Nucleus accumbens (tissue), 56 donors: ENCODE results near the gene C2CD5.
"Not testable (repeated sequence)": the region's sequence is repeated elsewhere in the genome, so short reads cannot be mapped to it uniquely, and the experiment has no call there.

Source experiments
- DNase-seq, 56 donors: peaks; one replicate each; lab custom pipeline; 2025; lab: John Stamatoyannopoulos, UW

Gene C2CD5

GRCh38 chr12:22544038-22544979 is at the start of gene C2CD5:
Gene C2CD5, minus strand, starts transcription at chr12:22544542. Its CDS starts 392 bp downstream, at chr12:22544150.
- DNase-seq = peak; percentile 57 to 99 (median 94)

GRCh38 chr12:22593864-22594263 is 49.5 kb upstream of the C2CD5 start:
- no peak for DNase-seq

GRCh38 chr12:22588817-22589216 is 44.5 kb upstream of the C2CD5 start:
- no peak for DNase-seq

GRCh38 chr12:22578328-22578727 is 34.0 kb upstream of the C2CD5 start:
- DNase-seq = no peak

GRCh38 chr12:22577667-22578066 is 33.3 kb upstream of the C2CD5 start:
- DNase-seq = no peak

GRCh38 chr12:22576473-22576872 is 32.1 kb upstream of the C2CD5 start:
- DNase-seq = no peak

- no peak for DNase-seq
Observed at GRCh38 chr12:22576065-22576464, 31.7 kb upstream of the C2CD5 start.

GRCh38 chr12:22574921-22575320 is 30.6 kb upstream of the C2CD5 start:
- no peak for DNase-seq

GRCh38 chr12:22573181-22573580 is 28.8 kb upstream of the C2CD5 start:
- no peak for DNase-seq

GRCh38 chr12:22569253-22569652 is 24.9 kb upstream of the C2CD5 start:
- DNase-seq = no peak

GRCh38 chr12:22562036-22563028 is 18.0 kb upstream of the C2CD5 start:
- no peak for DNase-seq

GRCh38 chr12:22554750-22555149 is 10.4 kb upstream of the C2CD5 start:
- DNase-seq = not testable (repeated sequence)

- DNase-seq = no peak
Observed at GRCh38 chr12:22551624-22552023, 7.3 kb upstream of the C2CD5 start.

GRCh38 chr12:22545255-22545654 is 913 bp upstream of the C2CD5 start:
- DNase-seq = no peak

- DNase-seq = peak in 36 of 56 donors; percentile 21 to 76 (median 61)
Observed at GRCh38 chr12:22543246-22544037, 900 bp downstream of the C2CD5 start.

GRCh38 chr12:22541496-22542155 is 2.7 kb downstream of the C2CD5 start:
- DNase-seq = no peak

- no peak for DNase-seq
Observed at GRCh38 chr12:22539055-22539454, 5.3 kb downstream of the C2CD5 start.

GRCh38 chr12:22538311-22538710 is 6.0 kb downstream of the C2CD5 start:
- DNase-seq = no peak

- DNase-seq = peak in 5 of 56 donors; percentile 4 to 45 (median 14)
Observed at GRCh38 chr12:22536971-22537544, 7.3 kb downstream of the C2CD5 start.
